Fibroblast of lung (primary cell): ENCODE results near the gene TM4SF1. TPM values are rescaled to one million over a fixed set of nuclear protein-coding genes. Genes with fewer than 3 reads are reported as not detected.

ENCODE experiments used
- DNase-seq, 2 donors: peaks; one replicate each; pipeline versions ENCODE4 v3.0.0 to v3.0.0-alpha.2; 2010; ENCODE audit warnings: low read depth in 2 of 2
- H2AFZ ChIP-seq: 2 replicates; pipeline ENCODE4 v1.5.1; 2012; ENCODE audit warnings: low read length, control low read depth, inconsistent platforms
- H3K27ac ChIP-seq: 2 replicates; pipeline ENCODE4 v1.5.1; 2011; ENCODE audit warnings: low read length, control low read depth; ENCODE audit not compliant: insufficient read depth
- H3K27me3 ChIP-seq: 2 replicates; pipeline ENCODE4 v1.5.1; 2011; ENCODE audit warnings: mild to moderate bottlenecking, low read length; ENCODE audit not compliant: control insufficient read depth, insufficient read depth
- H3K36me3 ChIP-seq: 2 replicates; pipeline ENCODE4 v1.5.1; 2011; ENCODE audit warnings: low read length; ENCODE audit not compliant: control insufficient read depth, insufficient read depth
- H3K4me1 ChIP-seq: 2 replicates; pipeline ENCODE4 v1.5.1; 2011; ENCODE audit warnings: low read length; ENCODE audit not compliant: control insufficient read depth, insufficient read depth; ENCODE audit errors: extremely low read depth
- H3K4me2 ChIP-seq: 2 replicates; pipeline ENCODE4 v1.5.1; 2011; ENCODE audit warnings: low read length, control low read depth; ENCODE audit not compliant: insufficient read depth; ENCODE audit errors: extremely low read depth
- H3K4me3 ChIP-seq, 4 experiments: fragments of 200-600 bp in 1 of 4; sonication (generic) in 1 of 4; replicated peaks in 1 of 4; 2 replicates each; pipeline ENCODE4 v1.5.1; 2011 to 2016; ENCODE audit warnings: low read length in 4 of 4, low read depth in 3 of 4, mild to moderate bottlenecking in 3 of 4, control low read depth in 2 of 4, inconsistent platforms in 1 of 4, mixed read lengths in 1 of 4; ENCODE audit not compliant: insufficient read depth in 1 of 4; ENCODE audit errors: control extremely low read depth in 1 of 4
- H3K79me2 ChIP-seq: 2 replicates; pipeline ENCODE4 v1.5.1; 2012; ENCODE audit warnings: mild to moderate bottlenecking, low read length, inconsistent platforms; ENCODE audit not compliant: control insufficient read depth, insufficient read depth
- H3K9ac ChIP-seq: 2 replicates; pipeline ENCODE4 v1.5.1; 2011; ENCODE audit warnings: mild to moderate bottlenecking, low read length, control low read depth; ENCODE audit not compliant: insufficient read depth
- H3K9me3 ChIP-seq: 2 replicates; pipeline ENCODE4 v1.5.1; 2012; ENCODE audit warnings: low read depth, low read length; ENCODE audit not compliant: control insufficient read depth, insufficient read depth
- H4K20me1 ChIP-seq: 2 replicates; pipeline ENCODE4 v1.5.1; 2011; ENCODE audit warnings: low read length; ENCODE audit not compliant: control insufficient read depth, insufficient read depth; ENCODE audit errors: extremely low read depth
- CTCF ChIP-seq, 2 donors: IDR thresholded peaks in 1 of 2; conservative IDR thresholded peaks in 1 of 2; 1 replicate in 1 of 2; 2 replicates in 1 of 2; pipeline ENCODE4 v1.5.1; 2011 to 2012; ENCODE audit warnings: low read length in 2 of 2, control low read depth in 1 of 2, inconsistent platforms in 1 of 2, low read depth in 1 of 2, mild to moderate bottlenecking in 1 of 2
- EZH2 ChIP-seq: IDR thresholded peaks from 2 replicates; pipeline ENCODE4 v1.5.1; 2012; ENCODE audit warnings: low read length, control low read depth, mild to moderate bottlenecking; ENCODE audit errors: missing control alignments
- polyA plus RNA-seq, 2 donors: library from polyadenylated mRNA; depleted of rRNA in 1 of 2; stranded (reverse) in 1 of 2; unstranded in 1 of 2; fragments of >200 nt; gene quantifications; 2 replicates each; pipeline ENCODE4 v1.2.1, GENCODE V29; 2011 to 2012; ENCODE audit warnings: missing spikeins in 1 of 2
- total RNA-seq: library from RNA; depleted of rRNA; stranded (reverse); fragments of >200 nt; gene quantifications from 2 replicates; pipeline ENCODE4 v1.2.1, GENCODE V29; 2014

TM4SF1 gene
- total and polyA plus RNA-seq, 2 donors (not counting 1 experiment from before 2014, with no cell fraction given), result 353 to 423 TPM

GRCh38 chr3:149321640-149322039 lies 55.8 kb downstream of the TM4SF1 start:
- Histone ChIP-seq H2AFZ (no peak overlapping the region), H3K4me3 (no peak overlapping the region), H3K36me3 (no peaks in the 10 kb centered on the region), H3K9me3 (no peaks in the 10 kb centered on the region), H3K4me1 (no peaks in the 10 kb centered on the region), H3K27ac (no peak overlapping the region), H4K20me1 (no peaks in the 10 kb centered on the region), H3K9ac (no peak overlapping the region), H3K79me2 (no peaks in the 10 kb centered on the region), H3K27me3 (no peaks in the 10 kb centered on the region), H3K4me2 (no peak overlapping the region)
- no peak for DNase-seq
- TF ChIP-seq EZH2, result no peak

GRCh38 chr3:149321136-149321535 lies 56.3 kb downstream of the TM4SF1 start:
- no peak overlapping the region for H3K27ac ChIP-seq
- H3K4me2 ChIP-seq, result no peak overlapping the region
- no peaks in the 10 kb centered on the region for H3K27me3 ChIP-seq
- no peaks in the 10 kb centered on the region for H3K36me3 ChIP-seq
- no peak overlapping the region for H3K9ac ChIP-seq
- H3K4me1 ChIP-seq, result no peaks in the 10 kb centered on the region
- no peaks in the 10 kb centered on the region for H4K20me1 ChIP-seq
- H3K4me3 ChIP-seq, result no peak overlapping the region
- H3K79me2 ChIP-seq, result no peaks in the 10 kb centered on the region
- no peak overlapping the region for H2AFZ ChIP-seq
- no peaks in the 10 kb centered on the region for H3K9me3 ChIP-seq
- DNase-seq, result no peak
- no peak for TF ChIP-seq CTCF (conservative IDR thresholded peaks at IDR 0.05 in 1 of 2, IDR thresholded peaks at IDR 0.05 in 1 of 2; ENCODE audit: low read depth in 1 of 2, low read length in 2 of 2)
- TF ChIP-seq EZH2, result no peak

- H3K27ac ChIP-seq, result no peak overlapping the region
- no peaks in the 10 kb centered on the region for H3K9me3 ChIP-seq
- peak in 1 of 2 donors; percentile 38 for DNase-seq
- H3K79me2 ChIP-seq, result no peaks in the 10 kb centered on the region
- H3K4me2 ChIP-seq, result no peak overlapping the region
- TF ChIP-seq EZH2, result no peak
- TF ChIP-seq CTCF (conservative IDR thresholded peaks at IDR 0.05 in 1 of 2, IDR thresholded peaks at IDR 0.05 in 1 of 2; ENCODE audit: low read depth in 1 of 2, low read length in 2 of 2), result no peak
- no peak overlapping the region for H3K4me3 ChIP-seq
- H4K20me1 ChIP-seq, result no peaks in the 10 kb centered on the region
- H3K9ac ChIP-seq, result no peak overlapping the region
- no peaks in the 10 kb centered on the region for H3K27me3 ChIP-seq
- no peaks in the 10 kb centered on the region for H3K36me3 ChIP-seq
- H3K4me1 ChIP-seq, result peaks cover 9% of the 10 kb centered on the region
- no peak overlapping the region for H2AFZ ChIP-seq
These were observed 57.7 kb downstream of the TM4SF1 start for GRCh38 chr3:149319750-149320149.

Other genes starting within 250 kb of the TM4SF1 start
- 27.0 and 33.4 TPM in 2 replicates for gene HPS3, start 248.0 kb downstream of the TM4SF1 start, total RNA-seq
- 31.0 and 31.2 TPM in 2 replicates for gene HPS3, start 248.0 kb downstream of the TM4SF1 start, polyA plus RNA-seq
- gene CP, start 155.8 kb downstream of the TM4SF1 start, total RNA-seq, result under 0.01 TPM in 1 of 2 replicates, not detected in the other
- 0.03 TPM in 1 of 2 replicates, not detected in the other for gene CP, start 155.8 kb downstream of the TM4SF1 start, polyA plus RNA-seq
- not detected in 2 replicates for gene TM4SF18, start 44.0 kb downstream of the TM4SF1 start, total RNA-seq
- gene TM4SF18, start 44.0 kb downstream of the TM4SF1 start, polyA plus RNA-seq, result not detected in 2 replicates
- 0.26 and 1.7 TPM in 2 replicates for gene TM4SF4, start 97.0 kb upstream of the TM4SF1 start, total RNA-seq
- 0.98 and 1.7 TPM in 2 replicates for gene TM4SF4, start 97.0 kb upstream of the TM4SF1 start, polyA plus RNA-seq